Measurements from ENCODE around the gene AZU1.

DNA sequence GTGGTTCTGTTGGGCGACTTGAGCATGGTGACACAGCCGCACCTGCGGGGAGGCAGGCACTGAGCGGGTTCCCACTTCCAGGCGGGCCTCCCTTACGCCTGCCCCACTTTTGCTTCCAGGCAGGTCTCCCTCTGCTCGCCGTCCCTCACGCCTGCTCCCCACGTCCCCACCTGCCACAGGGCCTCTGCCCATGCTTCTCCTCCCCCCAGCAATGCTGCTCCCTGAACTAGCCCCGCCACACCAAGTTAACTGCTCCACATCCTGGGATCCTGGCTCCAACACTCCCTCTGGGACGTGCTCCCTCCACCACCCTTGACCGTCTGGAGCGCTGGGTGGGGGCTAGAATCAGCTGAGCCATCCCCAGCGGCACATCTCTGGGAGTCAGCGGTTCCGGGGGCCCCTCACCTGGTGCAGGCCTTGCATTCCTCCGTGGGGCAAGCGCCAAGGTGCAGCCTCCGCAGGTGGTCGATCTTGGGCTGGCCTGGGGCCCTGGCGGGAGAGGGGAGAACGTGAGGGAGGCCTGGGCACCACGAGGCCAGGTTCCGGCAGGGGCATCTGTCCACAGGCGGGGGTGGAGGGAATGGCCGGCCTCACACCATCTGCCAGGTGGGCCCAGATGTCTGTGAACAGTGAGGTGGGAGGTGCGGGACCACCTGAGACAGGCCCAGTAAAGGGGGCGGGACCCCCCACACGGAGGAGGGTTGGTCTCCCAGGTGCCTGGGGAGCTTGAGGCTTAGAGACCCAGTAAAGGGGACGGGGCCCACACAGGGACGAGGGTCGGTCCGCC is 41.0 kb downstream of the AZU1 start:
- no peak for TF ChIP-seq EZH2 (IDR thresholded peaks at IDR 0.05)
- no peak; the same call in 1 of the 2 replicates for TF ChIP-seq POLR2AphosphoS5 (IDR thresholded peaks at IDR 0.05; ENCODE audit: borderline replicate concordance, low read depth, low read length)
- TF ChIP-seq FOXP2 (optimal IDR thresholded peaks at IDR 0.05; ENCODE audit: control extremely low read depth, extremely low read length, insufficient read depth): no peak

All from SK-N-MC (cell line).